Karpas-422 (cell line): ENCODE data around the gene ASXL1. TPM values are rescaled to one million over a fixed set of nuclear protein-coding genes. Genes with fewer than 3 reads are reported as not detected.
"Not testable (repeated sequence)": the region's sequence is repeated elsewhere in the genome, so short reads cannot be mapped to it uniquely, and the experiment has no call there.

Experiments
- DNase-seq: peaks from one replicate; pipeline ENCODE4 v3.0.0-alpha.2; 2015
- H2AFZ ChIP-seq: fragments of 200-600 bp; sonication (generic); 2 replicates; pipeline ENCODE4 v1.6.1; 2014; ENCODE audit warnings: antibody characterized with exemption, low read length, mixed read lengths
- H3K27ac ChIP-seq: fragments of 200-600 bp; sonication (generic); 2 replicates; pipeline ENCODE4 v1.5.1; 2014; ENCODE audit warnings: mild to moderate bottlenecking, low read length, moderate library complexity
- H3K27me3 ChIP-seq: fragments of 200-600 bp; sonication (generic); 2 replicates; pipeline ENCODE4 v1.6.1; 2014; ENCODE audit warnings: low read length, mixed read lengths
- H3K36me3 ChIP-seq: fragments of 200-600 bp; sonication (generic); 2 replicates; pipeline ENCODE4 v1.6.1; 2014; ENCODE audit warnings: low read length, mixed read lengths; ENCODE audit not compliant: insufficient read depth
- H3K4me1 ChIP-seq: fragments of 200-600 bp; sonication (generic); 2 replicates; pipeline ENCODE4 v1.6.1; 2014; ENCODE audit warnings: mild to moderate bottlenecking, low read length, mixed read lengths
- H3K4me2 ChIP-seq: fragments of 200-600 bp; sonication (generic); 2 replicates; pipeline ENCODE4 v1.6.1; 2014; ENCODE audit warnings: low read length, low read depth, mild to moderate bottlenecking; ENCODE audit not compliant: poor library complexity, severe bottlenecking
- H3K4me3 ChIP-seq: fragments of 200-600 bp; sonication (generic); 2 replicates; pipeline ENCODE4 v1.5.1; 2014; ENCODE audit warnings: mild to moderate bottlenecking, antibody characterized with exemption, low read length, mixed read lengths
- H3K79me2 ChIP-seq: fragments of 200-600 bp; sonication (generic); 2 replicates; pipeline ENCODE4 v1.6.1; 2014; ENCODE audit warnings: mild to moderate bottlenecking, low read length, mixed read lengths
- H3K9ac ChIP-seq: fragments of 200-600 bp; sonication (generic); 2 replicates; pipeline ENCODE4 v1.6.0; 2014; ENCODE audit warnings: low read length
- H3K9me2 ChIP-seq: fragments of 200-600 bp; sonication (generic), shearing (Covaris generic); replicated peaks from 2 replicates; pipeline ENCODE4 v1.6.0; 2014; ENCODE audit warnings: mild to moderate bottlenecking, low read length, moderate library complexity; ENCODE audit not compliant: insufficient read depth
- H3K9me3 ChIP-seq: fragments of 300-700, 200-600 bp; sonication (generic); 2 replicates; pipeline ENCODE4 v1.6.1; 2014; ENCODE audit warnings: low read length, mixed read lengths
- H4K20me1 ChIP-seq: fragments of 200-600 bp; sonication (generic); 2 replicates; pipeline ENCODE4 v1.6.1; 2014; ENCODE audit warnings: mild to moderate bottlenecking, antibody characterized with exemption, low read length, low read depth; ENCODE audit not compliant: insufficient read depth
- total RNA-seq: library from RNA; depleted of rRNA; stranded (reverse); fragments of >200 nt; shearing (Covaris generic); gene quantifications from 2 replicates; pipeline ENCODE4 v1.2.3, GENCODE V29; 2014; ENCODE audit warnings: low replicate concordance

ASXL1 gene
- total RNA-seq, 1 experiment from 2014 or later = 39.9 TPM

GRCh38 chr20:32368925-32369324 is 10.8 kb downstream of the ASXL1 start:
- Histone ChIP-seq H3K4me3 (peak overlapping the region; percentile 42; the same call in 1 of the 2 replicates), H4K20me1 (no peaks in the 10 kb centered on the region), H3K9me3 (no peaks in the 10 kb centered on the region), H3K4me2 (peak overlapping the region; percentile 64), H3K4me1 (peaks cover 57% of the 10 kb centered on the region), H2AFZ (no peak overlapping the region), H3K36me3 (peaks cover 26% of the 10 kb centered on the region), H3K27ac (peak overlapping the region; percentile 80), H3K9me2 (no peaks in the 10 kb centered on the region), H3K9ac (peak overlapping the region; percentile 45), H3K27me3 (no peaks in the 10 kb centered on the region), H3K79me2 (peaks cover 91% of the 10 kb centered on the region)
- DNase-seq = peak; percentile 55

DNA sequence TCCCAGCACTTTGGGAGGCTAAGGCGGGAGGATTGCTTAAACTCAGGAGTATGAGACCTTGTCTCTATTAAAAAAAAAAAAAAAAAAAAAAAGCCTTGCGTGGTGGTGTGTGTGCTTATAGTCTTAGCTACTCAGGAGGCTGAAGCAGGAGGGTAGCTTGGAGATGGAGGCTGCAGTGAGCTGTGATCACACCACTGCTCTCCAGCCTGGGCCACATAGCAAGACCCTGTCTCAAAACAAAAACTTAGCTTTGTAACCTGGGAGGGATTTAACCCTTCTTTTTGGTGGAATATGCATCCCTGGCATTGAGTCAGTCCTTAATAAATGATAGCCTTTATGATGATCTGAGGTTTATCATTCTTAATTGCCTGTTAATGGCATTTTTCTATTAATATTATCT is 12.8 kb downstream of the ASXL1 start:
- Histone ChIP-seq H3K4me2 (no peak overlapping the region), H3K4me3 (no peak overlapping the region), H3K79me2 (peaks cover 83% of the 10 kb centered on the region), H3K4me1 (peaks cover 37% of the 10 kb centered on the region), H3K27ac (no peak overlapping the region), H3K9me2 (no peaks in the 10 kb centered on the region), H3K27me3 (no peaks in the 10 kb centered on the region), H4K20me1 (no peaks in the 10 kb centered on the region), H3K9me3 (no peaks in the 10 kb centered on the region), H3K36me3 (peaks cover 26% of the 10 kb centered on the region), H3K9ac (no peak overlapping the region), H2AFZ (no peak overlapping the region)
- DNase-seq = no peak

- Histone ChIP-seq H3K36me3 (no peaks in the 10 kb centered on the region; the same call in 1 of the 2 replicates), H4K20me1 (no peaks in the 10 kb centered on the region), H3K9me3 (no peaks in the 10 kb centered on the region), H3K4me3 (no peak overlapping the region), H2AFZ (no peak overlapping the region), H3K4me1 (no peaks in the 10 kb centered on the region), H3K27ac (no peak overlapping the region), H3K4me2 (no peak overlapping the region), H3K9me2 (no peaks in the 10 kb centered on the region), H3K27me3 (no peaks in the 10 kb centered on the region), H3K9ac (no peak overlapping the region), H3K79me2 (peaks cover 59% of the 10 kb centered on the region)
- no peak for DNase-seq
Measured at GRCh38 chr20:32378461-32378860, 20.3 kb downstream of the ASXL1 start.

DNA sequence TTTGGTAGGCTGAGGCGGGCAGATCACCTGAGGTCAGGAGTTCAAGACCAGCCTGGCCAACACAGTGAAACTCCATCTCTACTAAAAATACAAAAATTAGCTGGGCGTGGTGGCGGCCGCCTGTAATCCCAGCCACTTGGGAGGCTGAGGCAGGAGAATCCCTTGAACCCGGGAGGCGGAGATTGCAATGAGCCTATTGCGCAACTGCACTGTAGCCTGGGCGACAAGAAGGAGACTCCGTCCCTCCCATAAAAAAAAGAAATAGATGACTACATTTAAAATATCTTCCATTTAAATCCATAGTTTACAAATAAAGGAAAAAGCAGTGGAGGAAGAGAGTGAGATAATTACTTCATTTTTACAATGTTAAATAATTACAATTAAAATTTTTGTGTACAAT is 21.9 kb downstream of the ASXL1 start:
- H3K27ac ChIP-seq, H3K4me2 ChIP-seq, H3K4me1 ChIP-seq, H3K9me2 ChIP-seq, H3K4me3 ChIP-seq, H3K9me3 ChIP-seq, H3K36me3 ChIP-seq, DNase-seq, H4K20me1 ChIP-seq, H3K27me3 ChIP-seq, H2AFZ ChIP-seq, H3K9ac ChIP-seq: not testable (repeated sequence)
- H3K79me2 ChIP-seq = peaks cover 65% of the 10 kb centered on the region

DNA sequence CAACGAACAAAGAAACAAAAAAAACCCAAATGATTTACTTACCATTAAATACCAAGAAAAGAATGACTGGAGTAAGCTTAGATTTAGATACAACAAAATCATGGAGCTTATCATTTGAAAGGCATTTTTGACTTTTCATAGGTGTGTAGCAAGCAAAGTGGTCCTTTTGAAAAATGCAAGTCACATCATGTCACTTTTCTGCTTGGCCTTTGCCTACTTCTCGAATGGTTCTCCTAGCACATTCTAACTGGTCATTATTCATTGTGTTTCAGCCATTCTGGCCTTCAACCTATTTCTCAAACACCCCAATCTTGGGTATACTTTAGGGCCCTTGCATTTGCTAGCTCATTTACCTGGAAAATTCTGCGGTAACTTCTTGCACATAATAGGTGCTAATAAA is 22.6 kb downstream of the ASXL1 start:
- Histone ChIP-seq H3K9me2 (no peaks in the 10 kb centered on the region), H3K4me1 (0 out of 2 replicates have a peak, but pooled peaks cover 4% of the 10 kb centered on the region), H3K4me2 (no peak overlapping the region), H3K9ac (no peak overlapping the region), H3K4me3 (no peak overlapping the region), H3K27ac (no peak overlapping the region), H4K20me1 (no peaks in the 10 kb centered on the region), H3K36me3 (no peaks in the 10 kb centered on the region), H3K27me3 (no peaks in the 10 kb centered on the region), H2AFZ (no peak overlapping the region), H3K9me3 (no peaks in the 10 kb centered on the region), H3K79me2 (peaks cover 67% of the 10 kb centered on the region)
- no peak for DNase-seq

DNA sequence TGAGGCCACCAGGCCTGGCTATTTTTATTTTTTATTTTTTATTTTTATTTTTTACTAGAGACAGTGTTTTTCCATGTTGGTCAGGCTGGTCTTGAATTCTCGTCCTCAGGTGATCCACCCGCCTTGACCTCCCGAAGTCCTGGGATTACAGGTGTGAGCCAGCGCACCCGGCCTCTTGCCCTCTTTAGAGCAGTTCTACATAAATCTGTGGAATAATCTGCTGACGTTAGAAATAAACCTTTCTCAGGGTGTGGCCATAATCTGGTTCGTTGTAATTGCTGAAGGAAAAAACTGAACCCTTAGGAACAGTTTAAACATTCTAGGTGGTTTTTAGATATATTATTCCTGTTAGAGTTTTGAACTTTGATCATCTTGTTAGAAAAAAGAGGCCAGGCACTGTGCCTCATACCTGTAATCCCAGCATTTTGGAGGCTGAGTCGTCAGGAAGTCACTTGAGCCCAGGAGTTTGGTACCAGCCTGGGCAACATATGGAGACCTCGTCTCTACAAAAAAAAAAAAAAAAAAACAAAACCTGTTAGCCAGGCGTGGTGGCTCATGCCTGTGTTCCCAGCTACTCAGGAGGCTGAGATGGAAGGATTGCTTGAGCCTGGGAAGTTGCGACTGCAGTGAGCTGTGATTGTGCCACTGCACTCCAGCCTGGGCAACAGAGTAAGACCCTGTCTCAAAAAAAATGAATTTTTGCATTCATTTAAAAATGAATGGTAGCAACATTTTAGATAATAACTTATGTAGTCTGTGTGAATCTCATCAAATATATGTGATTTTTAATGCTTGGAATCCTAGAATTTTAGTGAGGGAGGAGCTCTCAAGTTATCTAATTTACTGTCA is 24.2 kb downstream of the ASXL1 start:
- no peaks in the 10 kb centered on the region for H3K9me2 ChIP-seq
- no peak overlapping the region for H3K4me2 ChIP-seq
- H3K27ac ChIP-seq = no peak overlapping the region
- peaks cover 76% of the 10 kb centered on the region for H3K79me2 ChIP-seq
- H3K9me3 ChIP-seq = no peaks in the 10 kb centered on the region
- no peak overlapping the region for H3K4me3 ChIP-seq
- H2AFZ ChIP-seq = no peak overlapping the region
- H3K27me3 ChIP-seq = no peaks in the 10 kb centered on the region
- 0 out of 2 replicates have a peak, but pooled peaks cover 4% of the 10 kb centered on the region for H3K4me1 ChIP-seq
- H3K36me3 ChIP-seq = no peaks in the 10 kb centered on the region
- no peak for DNase-seq
- H4K20me1 ChIP-seq = no peaks in the 10 kb centered on the region
- H3K9ac ChIP-seq = no peak overlapping the region

- H3K9ac ChIP-seq, H2AFZ ChIP-seq, H3K9me2 ChIP-seq, H3K36me3 ChIP-seq, H3K4me2 ChIP-seq, H3K4me1 ChIP-seq, H3K27me3 ChIP-seq, DNase-seq, H3K9me3 ChIP-seq, H3K27ac ChIP-seq, H4K20me1 ChIP-seq, H3K4me3 ChIP-seq: not testable (repeated sequence)
- H3K79me2 ChIP-seq = peaks cover 77% of the 10 kb centered on the region
Measured at GRCh38 chr20:32383441-32383840, 25.3 kb downstream of the ASXL1 start.

DNA sequence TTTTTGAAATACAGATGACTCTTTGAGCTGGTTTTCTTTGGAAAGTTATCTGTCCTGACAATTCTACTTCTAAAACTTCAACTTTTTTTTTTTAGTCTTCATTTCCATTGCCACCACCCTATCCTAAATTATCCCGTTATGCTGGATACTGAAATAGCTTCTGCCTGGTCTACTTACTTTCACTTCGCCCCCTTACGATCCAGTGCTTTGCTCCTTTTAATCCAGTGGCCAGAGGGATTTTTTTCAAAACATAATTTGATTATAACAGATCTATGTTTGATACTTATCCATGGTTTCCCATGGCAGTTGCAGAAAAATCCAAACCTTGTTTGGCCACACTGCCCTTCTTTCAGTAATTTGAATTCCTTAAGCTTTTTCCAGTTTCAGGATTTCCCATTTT is 27.4 kb downstream of the ASXL1 start:
- H3K36me3 ChIP-seq = peaks cover 1% of the 10 kb centered on the region; the same call in 1 of the 2 replicates
- H4K20me1 ChIP-seq = no peaks in the 10 kb centered on the region
- H3K79me2 ChIP-seq = peaks cover 85% of the 10 kb centered on the region
- H3K9me3 ChIP-seq = no peaks in the 10 kb centered on the region
- peaks cover 4% of the 10 kb centered on the region; the same call in 1 of the 2 replicates for H3K4me1 ChIP-seq
- H3K9ac ChIP-seq = no peak overlapping the region
- H3K27me3 ChIP-seq = no peaks in the 10 kb centered on the region
- no peak overlapping the region for H3K4me3 ChIP-seq
- H3K27ac ChIP-seq = no peak overlapping the region
- no peak overlapping the region for H2AFZ ChIP-seq
- no peaks in the 10 kb centered on the region for H3K9me2 ChIP-seq
- no peak for DNase-seq
- H3K4me2 ChIP-seq = no peak overlapping the region
